Measurements from ENCODE around the gene PCYOX1L. TPM values are rescaled to one million over a fixed set of nuclear protein-coding genes. Genes with fewer than 3 reads are reported as not detected.

Gene PCYOX1L
- total RNA-seq, 1 experiment from 2014 or later: 8.3 TPM

DNA sequence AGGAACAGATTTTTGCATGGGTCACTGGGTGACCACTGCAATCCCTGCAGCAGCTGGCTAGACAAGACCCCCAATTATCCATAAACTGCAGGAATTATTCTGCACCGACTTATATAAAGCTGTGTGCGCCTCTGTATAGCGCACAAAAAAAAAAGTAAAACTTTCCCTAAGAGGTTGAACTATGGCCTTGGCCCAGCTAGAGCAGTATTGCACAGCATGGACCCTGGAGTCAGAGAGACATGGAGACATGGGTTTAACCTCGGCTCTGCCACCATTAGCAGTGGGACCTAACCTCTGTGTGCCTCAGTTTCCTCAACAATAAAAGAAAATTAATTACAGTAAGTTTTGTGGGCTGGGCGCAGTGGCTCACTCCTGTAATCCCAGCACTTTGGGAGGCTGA is 29.7 kb upstream of the PCYOX1L start:
- H3K9me2 ChIP-seq (ENCODE audit: insufficient read depth): no peaks in the 10 kb centered on the region
- TF ChIP-seq, protein P1, sequence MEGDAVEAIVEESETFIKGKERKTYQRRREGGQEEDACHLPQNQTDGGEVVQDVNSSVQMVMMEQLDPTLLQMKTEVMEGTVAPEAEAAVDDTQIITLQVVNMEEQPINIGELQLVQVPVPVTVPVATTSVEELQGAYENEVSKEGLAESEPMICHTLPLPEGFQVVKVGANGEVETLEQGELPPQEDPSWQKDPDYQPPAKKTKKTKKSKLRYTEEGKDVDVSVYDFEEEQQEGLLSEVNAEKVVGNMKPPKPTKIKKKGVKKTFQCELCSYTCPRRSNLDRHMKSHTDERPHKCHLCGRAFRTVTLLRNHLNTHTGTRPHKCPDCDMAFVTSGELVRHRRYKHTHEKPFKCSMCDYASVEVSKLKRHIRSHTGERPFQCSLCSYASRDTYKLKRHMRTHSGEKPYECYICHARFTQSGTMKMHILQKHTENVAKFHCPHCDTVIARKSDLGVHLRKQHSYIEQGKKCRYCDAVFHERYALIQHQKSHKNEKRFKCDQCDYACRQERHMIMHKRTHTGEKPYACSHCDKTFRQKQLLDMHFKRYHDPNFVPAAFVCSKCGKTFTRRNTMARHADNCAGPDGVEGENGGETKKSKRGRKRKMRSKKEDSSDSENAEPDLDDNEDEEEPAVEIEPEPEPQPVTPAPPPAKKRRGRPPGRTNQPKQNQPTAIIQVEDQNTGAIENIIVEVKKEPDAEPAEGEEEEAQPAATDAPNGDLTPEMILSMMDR (conservative IDR thresholded peaks at IDR 0.05): no peak
- TF ChIP-seq EZH2 (IDR thresholded peaks at IDR 0.05; ENCODE audit: low read depth): no peak
- H2AFZ ChIP-seq: no peak overlapping the region
- H3K9me3 ChIP-seq (ENCODE audit: insufficient read depth, low read depth): no peaks in the 10 kb centered on the region
- no peaks in the 10 kb centered on the region for H3F3A ChIP-seq (ENCODE audit: insufficient read depth, low read depth)
- no peaks in the 10 kb centered on the region for H3K4me1 ChIP-seq (replicated peaks; ENCODE audit: insufficient read depth)
- no peaks in the 10 kb centered on the region for H3K79me2 ChIP-seq (ENCODE audit: low read depth)
- H4K20me1 ChIP-seq (ENCODE audit: insufficient read depth): no peaks in the 10 kb centered on the region
- ChIA-PET CTCF (interaction anchor here (0.6 kb wide), 1 partner anchor 1131 kb away, joined by 3 read pairs; no protein-coding TSS in a partner anchor), POLR2A (ENCODE audit: unreplicated experiment) (interaction anchor here (0.7 kb wide), 1 partner anchor 118 kb away, joined by 3 read pairs; no protein-coding TSS in a partner anchor)
- H3K4me2 ChIP-seq: no peak overlapping the region
- no peaks in the 10 kb centered on the region for H3K36me3 ChIP-seq (ENCODE audit: low read depth)
- no peak overlapping the region for H3K4me3 ChIP-seq
- H3K27ac ChIP-seq: no peak overlapping the region
- no peak for DNase-seq
- no TSS peak for BruUV-seq (replicated peaks)
- intact Hi-C loops (cut with micrococcal nuclease; ENCODE audit: unreplicated experiment): no loop called here
- H3K27me3 ChIP-seq (ENCODE audit: insufficient read depth, low read depth): no peaks in the 10 kb centered on the region

DNA sequence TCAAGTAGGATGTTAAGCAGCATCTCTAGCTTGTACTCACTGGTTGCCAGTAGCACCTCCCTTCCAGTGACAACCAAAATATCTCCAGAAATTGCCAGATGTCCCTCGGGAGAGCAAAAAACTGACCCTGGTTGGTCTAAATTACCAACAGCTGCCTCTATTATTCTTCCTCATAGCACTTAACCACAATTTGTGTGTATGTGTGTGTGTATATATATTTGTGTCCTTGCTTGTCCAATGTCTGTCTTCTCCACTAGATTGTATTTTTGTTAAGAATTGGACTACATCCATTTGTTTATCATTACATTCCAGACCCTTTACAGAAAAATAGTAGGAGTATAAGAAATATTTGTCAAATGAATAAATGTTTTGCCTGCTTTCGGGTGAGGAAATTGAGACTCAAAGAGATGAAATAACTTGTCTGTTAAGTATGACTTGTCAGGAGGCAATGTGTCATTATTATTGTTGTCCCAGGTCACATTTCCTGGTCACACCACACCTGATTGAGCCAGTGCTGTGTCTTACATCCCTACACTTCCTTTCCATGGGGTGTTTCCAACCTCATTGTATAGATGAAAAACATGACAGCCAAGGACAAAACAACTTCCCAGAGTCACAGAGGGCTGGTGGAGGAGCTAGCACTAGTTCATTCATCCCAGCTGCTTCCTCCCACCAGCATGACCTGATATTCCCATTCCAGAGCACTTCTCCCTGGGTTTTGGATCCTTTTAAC is 24.0 kb upstream of the PCYOX1L start:
- CTCF ChIA-PET: no interaction called here
- intact Hi-C loops (cut with micrococcal nuclease; ENCODE audit: unreplicated experiment): no loop called here
- H3K9me2 ChIP-seq (ENCODE audit: insufficient read depth): no peaks in the 10 kb centered on the region
- TF ChIP-seq, protein P1 (conservative IDR thresholded peaks at IDR 0.05): no peak
- TF ChIP-seq EZH2 (IDR thresholded peaks at IDR 0.05; ENCODE audit: low read depth): no peak
- H3K27me3 ChIP-seq (ENCODE audit: insufficient read depth, low read depth): no peaks in the 10 kb centered on the region
- H3K4me3 ChIP-seq: no peak overlapping the region
- peak in 1 of 2 experiments; percentile 47 for DNase-seq
- peak overlapping the region; percentile 45 for H3K27ac ChIP-seq
- 0 out of 2 replicates have a peak, but pooled peaks cover 6% of the 10 kb centered on the region for H3F3A ChIP-seq (ENCODE audit: insufficient read depth, low read depth)
- H3K4me2 ChIP-seq: no peak overlapping the region
- BruUV-seq (replicated peaks): no TSS peak
- no peaks in the 10 kb centered on the region for H4K20me1 ChIP-seq (ENCODE audit: insufficient read depth)
- H2AFZ ChIP-seq: no peak overlapping the region
- POLR2A ChIA-PET (ENCODE audit: unreplicated experiment): no interaction called here
- no peaks in the 10 kb centered on the region for H3K79me2 ChIP-seq (ENCODE audit: low read depth)
- H3K4me1 ChIP-seq (replicated peaks; ENCODE audit: insufficient read depth): peaks cover 19% of the 10 kb centered on the region
- H3K36me3 ChIP-seq (ENCODE audit: low read depth): no peaks in the 10 kb centered on the region; the same call in 1 of the 2 replicates
- no peaks in the 10 kb centered on the region for H3K9me3 ChIP-seq (ENCODE audit: insufficient read depth, low read depth)

- DNase-seq: no peak
- ChIA-PET CTCF (no interaction called here), POLR2A (ENCODE audit: unreplicated experiment) (no interaction called here)
- H3K79me2 ChIP-seq (ENCODE audit: low read depth): no peaks in the 10 kb centered on the region
- 0 out of 2 replicates have a peak, but pooled peaks cover 6% of the 10 kb centered on the region for H3F3A ChIP-seq (ENCODE audit: insufficient read depth, low read depth)
- TF ChIP-seq EZH2 (IDR thresholded peaks at IDR 0.05; ENCODE audit: low read depth): no peak
- TF ChIP-seq, protein P1 (conservative IDR thresholded peaks at IDR 0.05): no peak
- no peaks in the 10 kb centered on the region for H3K9me3 ChIP-seq (ENCODE audit: insufficient read depth, low read depth)
- H3K4me3 ChIP-seq: no peak overlapping the region
- H3K9me2 ChIP-seq (ENCODE audit: insufficient read depth): no peaks in the 10 kb centered on the region
- no peaks in the 10 kb centered on the region; the same call in 1 of the 2 replicates for H3K36me3 ChIP-seq (ENCODE audit: low read depth)
- H3K4me1 ChIP-seq (replicated peaks; ENCODE audit: insufficient read depth): peaks cover 19% of the 10 kb centered on the region
- no peaks in the 10 kb centered on the region for H3K27me3 ChIP-seq (ENCODE audit: insufficient read depth, low read depth)
- H2AFZ ChIP-seq: no peak overlapping the region
- H3K4me2 ChIP-seq: no peak overlapping the region
- no TSS peak for BruUV-seq (replicated peaks)
- 0 out of 2 replicates have a peak overlapping the region, but pooled peaks have one; percentile 28 for H3K27ac ChIP-seq
- no peaks in the 10 kb centered on the region for H4K20me1 ChIP-seq (ENCODE audit: insufficient read depth)
- intact Hi-C loops (cut with micrococcal nuclease; ENCODE audit: unreplicated experiment): no loop called here
Measured at GRCh38 chr5:149337736-149338135, 20.1 kb upstream of the PCYOX1L start.

All from PC-9 (cell line).